Melanocyte of skin (primary cell): ENCODE measurements around the gene RHOT2. TPM values are rescaled to one million over a fixed set of nuclear protein-coding genes. Genes with fewer than 3 reads are reported as not detected.

Experiments
- total RNA-seq, 2 donors: library from RNA; depleted of rRNA; stranded (reverse); fragments of >200 nt; gene quantifications; 2 replicates each; pipeline ENCODE4 v1.2.3, GENCODE V29; 2012

Gene RHOT2
- total RNA-seq, result 10 to 100 TPM; 39.9 to 51.0 TPM

DNA sequence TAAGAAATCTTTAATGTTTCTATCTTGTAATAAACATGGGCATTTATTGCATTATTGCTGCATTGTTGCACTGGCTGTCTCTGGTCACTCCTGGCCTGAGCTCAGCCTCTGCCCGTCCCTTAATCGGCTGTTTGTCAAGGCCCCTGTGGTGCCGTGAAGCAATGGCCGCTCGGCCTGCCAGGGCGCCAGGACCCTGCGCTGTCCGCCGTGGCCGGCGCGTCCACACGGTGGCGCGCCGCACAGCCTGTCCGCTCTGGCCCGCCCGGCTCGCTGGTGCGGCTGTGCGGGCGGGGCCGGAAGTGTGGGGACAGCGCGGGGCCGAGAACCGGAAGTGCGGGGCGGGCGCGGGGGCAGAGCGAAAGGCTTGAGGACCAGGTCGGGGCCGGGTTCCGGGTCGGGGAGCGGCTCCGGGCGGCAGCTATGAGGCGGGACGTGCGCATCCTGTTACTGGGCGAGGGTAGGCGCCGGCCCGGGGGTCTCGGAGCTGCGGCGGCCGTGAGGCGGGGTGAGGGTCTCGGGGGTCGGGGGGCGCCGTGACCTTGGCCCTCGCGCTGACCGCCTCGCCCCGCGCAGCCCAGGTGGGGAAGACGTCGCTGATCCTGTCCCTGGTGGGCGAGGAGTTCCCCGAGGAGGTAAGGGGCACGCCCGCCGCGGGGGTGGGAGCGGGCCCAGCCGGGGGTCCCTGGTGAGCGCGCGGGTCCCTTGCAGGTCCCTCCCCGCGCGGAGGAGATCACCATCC is at the start of gene RHOT2:
Gene RHOT2 (plus strand): TSS at position 353 of the 739 bp plus-strand sequence. CDS start 68 bp downstream, at position 421.

DNA sequence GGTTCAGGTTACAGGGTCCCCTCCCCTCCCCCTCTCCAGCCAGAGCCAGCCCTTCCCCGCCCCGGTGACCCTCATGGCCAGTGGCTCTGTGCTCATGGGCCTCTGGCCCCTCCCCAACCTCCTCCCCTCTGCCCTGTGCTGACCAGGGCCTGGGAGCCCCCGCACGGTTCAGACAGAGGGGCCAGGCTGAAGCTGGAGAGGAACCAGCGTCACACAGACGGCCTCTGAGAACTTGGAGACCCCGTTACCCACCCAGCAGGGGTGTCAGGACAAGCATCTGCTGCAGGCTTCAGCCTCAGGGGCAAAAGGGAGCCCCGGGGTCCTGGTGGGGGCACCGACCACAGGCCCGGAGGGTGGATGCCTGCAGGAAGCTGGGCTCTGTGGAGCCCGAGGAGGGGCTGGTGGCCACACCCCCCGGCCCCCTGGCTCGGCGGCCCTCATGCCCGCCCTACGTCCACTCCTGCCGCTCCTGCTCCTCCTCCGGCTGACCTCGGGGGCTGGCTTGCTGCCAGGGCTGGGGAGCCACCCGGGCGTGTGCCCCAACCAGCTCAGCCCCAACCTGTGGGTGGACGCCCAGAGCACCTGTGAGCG is 37.0 kb upstream of the RHOT2 start, which contains the start of gene WFIKKN1:
Gene WFIKKN1 (plus strand): TSS at position 171 of the 591 bp plus-strand sequence. CDS start 269 bp downstream, at position 440.

DNA sequence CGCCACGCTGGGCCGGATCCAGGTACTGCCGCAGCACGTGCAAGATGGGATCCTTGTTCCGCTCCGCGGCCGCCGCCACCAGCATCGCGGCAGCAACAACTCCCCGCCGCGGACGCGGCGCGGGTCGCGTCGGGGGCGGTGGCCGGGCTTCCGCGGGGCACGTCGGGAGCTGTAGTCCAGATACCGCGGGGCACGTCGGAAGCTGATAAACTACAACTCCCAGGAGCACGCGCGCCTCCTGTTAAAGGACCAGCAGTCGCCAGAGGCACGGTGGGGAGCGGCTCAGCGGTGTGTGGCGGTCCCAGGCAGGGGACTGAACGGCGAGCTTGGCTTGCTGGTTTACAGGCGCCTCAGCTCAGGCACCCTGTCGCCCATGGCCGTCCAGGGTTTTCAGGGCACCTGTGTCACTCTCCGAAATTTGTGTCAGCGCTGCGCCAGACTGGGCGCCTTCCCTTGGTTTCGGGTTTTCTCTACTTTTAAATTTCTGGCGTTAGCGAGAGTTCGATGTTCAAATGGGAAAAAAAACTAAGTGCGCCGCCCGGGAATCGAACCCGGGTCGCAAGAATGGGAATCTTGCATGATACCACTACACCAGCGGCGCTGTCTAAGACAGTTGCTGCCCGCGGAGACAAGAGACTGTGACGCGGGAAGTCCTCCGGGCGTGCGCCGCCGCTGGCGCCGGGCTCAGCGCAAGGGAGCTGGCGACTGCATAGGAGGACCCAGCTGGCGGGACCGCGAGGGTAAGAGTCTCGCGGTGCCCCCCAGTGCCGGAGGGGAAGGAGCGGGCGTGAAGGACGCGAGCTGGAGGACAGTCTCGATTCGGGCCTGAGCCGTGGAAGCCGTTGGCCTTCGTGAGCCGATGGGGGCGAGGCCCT is 31.5 kb upstream of the RHOT2 start, which contains the start of gene METTL26:
Gene METTL26 (minus strand): TSS at position 100 of the 875 bp plus-strand sequence. CDS start 15 bp downstream, at position 85.

DNA sequence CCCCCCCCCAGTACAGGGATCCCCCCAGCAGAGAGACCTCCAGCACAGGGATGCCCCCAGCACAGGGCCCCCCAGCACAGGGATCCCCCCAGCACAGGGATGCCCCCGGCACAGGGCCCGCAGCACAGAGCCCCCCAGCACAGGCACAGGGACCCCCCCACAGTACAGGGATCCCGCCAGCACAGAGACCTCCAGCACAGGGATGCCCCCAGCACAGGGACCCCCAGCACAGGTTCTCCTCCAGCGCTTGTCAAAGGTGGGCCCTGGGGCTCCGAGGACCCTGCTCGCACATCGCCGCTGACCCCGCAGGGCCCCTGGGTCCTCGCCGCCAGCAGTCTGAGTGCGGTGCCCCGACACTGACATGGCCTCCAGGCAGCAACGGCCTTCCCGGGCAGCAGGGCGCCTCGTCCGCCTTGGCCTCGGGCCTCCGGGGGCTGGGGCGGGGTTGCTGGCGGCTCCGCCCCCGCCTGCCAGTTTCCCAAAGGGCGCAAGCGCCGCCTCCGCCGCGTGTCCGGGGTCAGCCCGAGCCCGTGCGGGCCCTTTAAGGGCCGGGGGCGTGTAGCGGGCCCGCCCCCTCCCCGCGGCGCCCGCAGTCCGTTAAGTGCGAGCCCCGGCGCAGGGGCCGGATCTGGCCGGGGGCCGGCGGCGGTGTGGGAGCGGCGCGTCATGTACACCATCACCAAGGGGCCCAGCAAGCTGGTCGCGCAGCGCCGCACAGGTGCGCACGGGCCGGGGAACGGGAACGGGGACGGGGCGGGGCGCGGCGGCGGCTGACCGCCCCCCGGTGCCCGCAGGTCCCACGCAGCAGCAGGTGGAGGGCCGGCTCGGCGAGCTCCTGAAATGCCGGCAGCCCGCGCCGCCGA is 26.4 kb upstream of the RHOT2 start, which contains the start of gene MCRIP2:
Gene MCRIP2 (plus strand): TSS at position 503 of the 863 bp plus-strand sequence. CDS start 164 bp downstream, at position 667.

DNA sequence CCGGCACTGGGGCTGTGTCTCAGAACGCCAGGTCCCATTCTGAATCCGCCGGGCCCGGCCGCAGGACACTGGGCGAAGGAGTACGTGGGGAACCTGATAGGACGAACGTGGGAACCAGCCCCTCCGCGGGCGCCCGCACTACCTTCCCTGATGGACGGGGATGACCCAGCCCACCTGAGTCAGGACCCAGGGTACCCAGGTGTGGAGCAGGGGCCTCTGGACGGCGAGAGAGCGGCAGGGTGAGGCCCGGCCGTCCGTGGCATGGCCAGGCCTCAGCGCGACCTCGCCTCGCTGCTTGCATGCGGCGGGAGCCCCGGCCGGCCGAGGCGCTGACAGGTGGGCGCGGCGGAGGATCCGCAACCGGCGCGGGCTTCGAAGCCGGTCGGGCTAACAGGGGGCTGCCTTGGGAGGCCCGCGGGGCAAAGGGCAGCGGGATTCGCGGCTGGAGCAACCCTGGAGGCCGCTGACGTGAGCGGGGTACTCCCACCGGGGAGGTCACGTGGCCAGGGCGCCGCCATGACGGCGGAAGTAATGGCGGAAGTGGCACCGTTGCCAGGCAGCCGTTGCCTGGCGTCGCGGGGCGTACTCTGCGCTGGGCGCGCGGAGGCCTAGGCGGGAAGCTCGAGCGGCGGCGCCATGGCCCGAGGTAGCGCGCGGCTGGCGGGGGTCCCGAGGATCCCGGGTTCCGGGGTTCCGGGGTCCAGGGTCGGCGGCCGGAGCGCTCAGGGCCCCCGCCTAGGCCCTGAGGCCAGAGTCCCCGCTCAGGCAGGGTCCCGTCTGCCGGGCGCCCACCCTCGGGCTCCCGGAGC is 18.9 kb upstream of the RHOT2 start, which contains the start of gene WDR90:
Gene WDR90 (plus strand): TSS at position 585 of the 809 bp plus-strand sequence. CDS start 52 bp downstream, at position 637.

DNA sequence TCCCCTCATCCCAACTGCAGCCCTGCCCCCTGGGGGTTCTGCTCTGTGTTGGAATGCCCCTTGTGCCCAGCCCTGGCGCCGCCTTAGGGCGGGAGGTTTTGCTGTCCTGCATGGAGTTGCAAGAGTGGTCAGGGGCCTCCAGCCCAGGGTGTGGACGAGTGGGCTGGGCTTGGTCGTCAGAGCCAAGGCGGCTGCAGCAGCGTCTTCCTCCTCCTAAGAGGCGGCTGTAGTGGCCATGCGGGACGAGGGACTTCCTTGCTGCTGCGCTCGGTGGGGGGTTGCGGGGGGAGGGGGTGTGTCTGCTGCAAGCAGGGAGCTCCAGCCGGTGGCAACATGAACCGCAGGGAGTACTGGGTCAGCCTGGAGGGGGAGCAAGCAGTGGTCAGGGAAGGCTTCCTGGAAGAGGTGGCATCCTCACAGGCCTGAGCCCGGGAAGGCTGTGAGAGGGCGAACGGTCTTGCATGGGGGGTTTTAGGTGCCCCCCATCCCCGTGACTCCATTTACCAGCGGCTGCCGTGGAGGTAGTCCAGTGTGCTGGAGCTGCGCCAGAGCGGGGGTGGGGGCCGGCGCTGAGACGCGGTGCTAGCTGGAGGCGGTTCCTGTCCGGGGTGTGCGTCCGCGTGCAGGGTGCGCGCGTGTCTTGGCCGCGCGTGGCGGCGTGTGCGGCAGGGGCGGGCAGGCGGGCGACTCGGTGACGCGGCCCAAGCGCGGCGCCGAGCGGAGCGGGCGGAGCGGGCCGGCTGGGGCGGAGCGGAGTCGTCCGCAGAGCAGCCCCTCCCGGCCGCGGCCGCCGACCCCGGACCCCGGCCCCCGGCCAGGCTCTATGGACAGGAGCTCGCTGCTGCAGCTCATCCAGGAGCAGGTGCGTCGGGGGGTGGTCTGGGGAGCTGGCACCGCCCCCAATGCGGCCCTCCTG is 7.3 kb downstream of the RHOT2 start, which contains the start of gene RHBDL1:
Gene RHBDL1 (plus strand): TSS at position 704 of the 916 bp plus-strand sequence. CDS start 120 bp downstream, at position 824.

DNA sequence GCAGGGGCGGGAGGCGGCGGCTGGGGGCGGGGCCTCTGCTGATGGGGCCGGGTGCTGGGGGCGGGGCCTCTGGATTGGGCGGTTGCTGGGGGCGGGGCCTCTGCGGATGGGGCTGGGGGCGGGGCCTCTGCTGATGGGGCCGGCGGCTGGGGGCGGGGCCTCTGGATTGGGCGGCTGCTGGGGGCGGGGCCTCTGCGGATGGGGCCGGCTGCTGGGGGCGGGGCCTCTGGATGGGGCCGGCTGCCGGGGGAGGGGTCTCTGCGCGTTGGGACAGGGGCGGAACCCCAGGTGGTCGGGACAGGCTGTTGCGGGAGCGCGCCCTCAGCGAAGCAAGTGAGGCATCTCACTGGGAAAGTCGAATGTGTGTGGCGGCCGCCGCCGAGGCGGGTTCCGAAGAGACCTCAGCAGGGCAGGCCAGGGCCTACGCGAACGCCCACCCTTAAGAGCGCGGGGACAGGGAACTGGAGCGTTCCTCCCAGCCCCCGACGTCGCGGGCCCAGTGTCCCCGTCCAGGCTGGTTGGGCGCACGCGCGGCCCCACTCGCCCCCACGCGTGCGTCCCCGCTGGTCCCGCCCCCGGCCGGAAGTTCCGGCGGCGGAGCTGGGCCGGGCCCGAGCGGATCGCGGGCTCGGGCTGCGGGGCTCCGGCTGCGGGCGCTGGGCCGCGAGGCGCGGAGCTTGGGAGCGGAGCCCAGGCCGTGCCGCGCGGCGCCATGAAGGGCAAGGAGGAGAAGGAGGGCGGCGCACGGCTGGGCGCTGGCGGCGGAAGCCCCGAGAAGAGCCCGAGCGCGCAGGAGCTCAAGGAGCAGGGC is 12.1 kb downstream of the RHOT2 start, which contains the start of gene STUB1:
Gene STUB1 (plus strand): TSS at position 597 of the 811 bp plus-strand sequence. CDS start 116 bp downstream, at position 713.

DNA sequence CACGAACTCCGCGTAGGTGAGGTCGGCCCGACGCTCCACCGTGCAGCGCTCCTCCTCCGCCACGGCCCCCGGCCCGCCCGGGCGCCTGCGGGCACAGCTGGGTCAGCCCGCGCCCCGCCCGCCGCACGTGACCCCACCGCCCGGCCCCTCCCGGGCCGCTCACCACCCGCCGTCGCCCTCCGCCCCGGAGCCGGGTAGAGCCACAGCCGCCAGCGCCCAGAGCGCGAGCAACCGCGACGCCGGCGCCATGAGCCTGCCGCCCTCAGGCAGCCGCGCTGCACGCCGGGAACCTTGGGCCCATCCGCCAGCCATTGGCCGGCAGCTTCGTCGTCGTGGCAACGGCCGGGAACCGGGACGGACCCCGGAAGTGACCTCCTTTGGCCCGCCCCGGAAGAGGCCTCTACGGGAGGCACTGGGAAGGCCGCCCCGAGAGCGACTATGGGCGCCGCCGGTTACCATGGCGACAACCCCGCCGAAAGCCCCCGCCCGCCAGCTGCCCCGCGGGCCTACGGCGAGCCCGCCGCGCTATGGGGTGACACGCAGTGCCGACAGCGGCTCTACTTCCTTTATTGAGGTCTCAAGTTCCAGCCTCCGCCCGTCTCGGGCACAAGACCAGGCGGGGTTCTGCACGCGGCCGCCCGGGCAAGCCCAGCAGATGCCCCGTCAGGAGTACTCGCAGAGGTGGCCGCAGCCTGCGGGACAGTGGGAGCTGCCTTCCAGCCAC is 16.3 kb downstream of the RHOT2 start, which contains the start of gene JMJD8:
Gene JMJD8 (minus strand): TSS at position 264 of the 724 bp plus-strand sequence. CDS start 15 bp downstream, at position 249.

DNA sequence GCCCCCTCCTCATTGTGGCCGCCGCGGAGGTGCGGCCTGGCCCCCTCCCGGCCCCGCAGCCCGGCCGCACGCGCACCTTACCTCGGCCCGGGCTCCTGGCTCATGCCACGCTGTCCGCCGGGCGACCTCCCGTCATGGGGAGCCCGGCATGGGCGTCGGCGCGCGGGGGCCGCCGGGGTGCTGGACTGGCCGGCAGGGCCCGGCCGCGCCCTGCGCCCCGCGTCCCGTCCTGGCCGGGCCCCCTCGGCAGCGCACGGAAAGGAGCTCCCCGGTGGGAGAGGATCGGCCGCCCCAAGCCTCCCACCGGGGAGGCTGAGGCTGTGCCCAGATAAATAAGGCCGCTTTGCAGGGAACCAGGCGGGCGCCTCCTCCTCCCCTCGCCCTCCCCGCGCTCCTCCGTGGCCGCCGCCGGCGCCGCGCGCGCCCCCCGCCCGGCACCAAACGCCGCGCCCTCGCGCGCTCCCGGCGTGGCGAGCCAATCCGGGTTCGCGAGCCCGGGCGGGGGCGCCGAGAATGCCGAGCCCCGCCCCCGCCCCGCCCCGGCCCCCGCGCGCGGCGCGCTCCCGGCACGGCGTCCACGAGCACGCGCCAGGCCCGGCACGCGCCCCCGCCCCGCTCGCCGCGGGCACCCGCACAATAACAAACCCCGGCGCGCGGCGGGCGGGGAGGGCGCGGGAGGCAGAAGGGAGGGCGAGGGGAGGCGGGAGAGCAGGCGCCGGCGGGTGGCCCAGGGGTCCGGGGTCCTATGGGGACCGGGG is 37.7 kb downstream of the RHOT2 start, which contains the start of gene FBXL16:
Gene FBXL16 (minus strand): TSS at position 371 of the 758 bp plus-strand sequence. CDS start 8,396 bp downstream, outside the sequence.

DNA sequence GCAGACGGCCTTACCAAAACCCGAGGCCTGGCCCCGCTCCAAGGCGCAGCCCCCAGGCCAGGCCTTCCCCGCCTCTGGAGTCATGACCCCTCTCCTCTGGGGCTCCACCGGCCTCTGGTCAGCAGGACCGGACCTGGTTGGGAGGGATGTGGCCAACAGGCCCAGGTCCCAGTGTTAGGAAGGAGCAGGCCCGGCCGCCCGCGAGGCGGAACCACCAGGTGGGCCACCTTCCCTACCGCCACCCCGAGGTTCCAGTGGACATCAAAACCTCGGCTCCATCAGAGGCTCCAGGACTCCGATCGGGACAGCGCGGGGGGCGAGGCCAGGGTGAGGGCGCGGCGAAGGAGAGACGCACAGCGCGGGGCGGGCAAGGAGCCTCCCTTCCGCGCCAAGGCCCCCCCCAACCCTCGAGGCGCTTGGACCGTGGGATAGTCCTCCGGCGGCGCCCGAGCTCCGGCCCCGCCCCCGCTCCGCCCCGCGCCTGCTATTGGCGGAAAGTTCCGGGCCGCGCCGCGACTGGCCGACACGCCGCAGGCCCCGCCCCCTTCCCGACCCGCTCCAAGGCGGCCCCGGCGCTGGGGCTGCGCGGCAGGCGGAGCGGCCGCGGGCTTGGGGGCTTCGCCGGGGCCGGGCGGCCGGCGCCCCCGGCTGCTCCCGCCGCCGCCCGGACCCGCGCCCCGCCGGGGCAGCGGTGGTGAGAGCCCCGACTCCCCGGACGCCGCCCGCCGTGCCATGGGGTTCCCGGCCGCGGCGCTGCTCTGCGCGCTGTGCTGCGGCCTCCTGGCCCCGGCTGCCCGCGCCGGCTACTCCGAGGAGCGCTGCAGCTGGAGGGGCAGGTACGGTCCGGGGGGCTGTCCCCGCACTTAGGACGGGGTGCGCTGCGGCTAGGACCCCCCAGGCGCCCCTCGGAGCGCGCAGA is 46.9 kb downstream of the RHOT2 start, which contains the start of gene METRN:
Gene METRN (plus strand): TSS at position 561 of the 919 bp plus-strand sequence. CDS start 172 bp downstream, at position 733.

DNA sequence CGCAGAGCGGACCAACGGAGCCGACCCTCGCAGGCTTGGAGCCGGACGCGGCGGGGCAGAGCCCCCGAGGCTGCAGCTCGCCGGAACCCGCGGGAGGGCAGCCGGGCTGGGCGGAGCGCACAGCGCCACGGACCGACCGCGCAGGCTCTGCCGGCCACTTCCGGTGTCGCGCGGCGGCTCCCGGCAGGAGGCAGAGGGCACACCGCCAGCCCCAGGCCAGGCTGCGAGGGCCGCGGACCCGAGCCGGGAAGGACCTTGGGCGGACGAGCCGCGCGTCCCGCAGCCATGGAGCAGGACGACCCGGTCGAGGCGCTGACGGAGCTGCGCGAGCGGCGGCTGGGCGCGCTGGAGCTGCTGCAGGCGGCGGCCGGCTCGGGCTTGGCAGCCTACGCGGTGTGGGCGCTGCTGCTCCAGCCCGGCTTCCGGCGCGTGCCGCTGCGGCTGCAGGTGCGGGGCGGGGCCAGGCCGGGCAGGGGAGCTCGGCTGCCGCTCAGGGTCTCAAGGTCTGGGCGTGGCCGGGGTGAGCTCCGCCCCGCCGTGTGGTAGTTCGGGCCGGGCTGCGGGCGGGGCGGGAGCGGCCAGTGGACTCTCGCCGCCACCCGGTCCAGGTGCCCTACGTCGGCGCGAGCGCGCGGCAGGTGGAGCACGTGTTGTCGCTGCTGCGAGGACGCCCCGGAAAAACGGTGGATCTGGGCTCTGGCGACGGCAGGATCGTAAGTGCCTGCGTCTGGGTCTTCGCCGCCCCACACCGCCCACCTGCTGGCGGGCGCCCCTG is 53.2 kb downstream of the RHOT2 start, which contains the start of gene ANTKMT:
Gene ANTKMT (plus strand): TSS at position 157 of the 775 bp plus-strand sequence. CDS start 129 bp downstream, at position 286.

